ENCODE measurements around the gene ASB16.

ASB16 gene

GRCh38 chr17:44221084-44221861 is 50.8 kb downstream of the ASB16 start:
- H3K4me3 ChIP-seq (replicated peaks; ENCODE audit: low read depth, low read length), result peak overlapping the region; percentile 79
- no peak for DNase-seq (ENCODE audit: extremely low read depth, low read depth)
- no peak for TF ChIP-seq CTCF (IDR thresholded peaks at IDR 0.05; ENCODE audit: low read depth, low read length, missing control alignments)

DNA sequence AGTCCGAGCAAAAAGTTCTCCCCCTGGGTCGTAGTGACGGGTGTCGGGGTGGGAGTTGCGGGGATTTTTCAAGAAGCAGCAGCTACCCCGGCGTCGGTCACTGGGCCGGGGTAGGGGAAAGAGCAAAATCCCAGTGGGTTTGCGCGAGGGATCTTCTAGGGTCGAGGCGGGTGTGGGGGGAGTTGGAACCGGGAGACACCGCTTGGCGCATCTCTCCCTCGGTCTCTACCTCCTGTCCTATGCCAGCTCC is 51.3 kb downstream of the ASB16 start:
- no peak for TF ChIP-seq CTCF (IDR thresholded peaks at IDR 0.05; ENCODE audit: low read depth, low read length, missing control alignments)

DNA sequence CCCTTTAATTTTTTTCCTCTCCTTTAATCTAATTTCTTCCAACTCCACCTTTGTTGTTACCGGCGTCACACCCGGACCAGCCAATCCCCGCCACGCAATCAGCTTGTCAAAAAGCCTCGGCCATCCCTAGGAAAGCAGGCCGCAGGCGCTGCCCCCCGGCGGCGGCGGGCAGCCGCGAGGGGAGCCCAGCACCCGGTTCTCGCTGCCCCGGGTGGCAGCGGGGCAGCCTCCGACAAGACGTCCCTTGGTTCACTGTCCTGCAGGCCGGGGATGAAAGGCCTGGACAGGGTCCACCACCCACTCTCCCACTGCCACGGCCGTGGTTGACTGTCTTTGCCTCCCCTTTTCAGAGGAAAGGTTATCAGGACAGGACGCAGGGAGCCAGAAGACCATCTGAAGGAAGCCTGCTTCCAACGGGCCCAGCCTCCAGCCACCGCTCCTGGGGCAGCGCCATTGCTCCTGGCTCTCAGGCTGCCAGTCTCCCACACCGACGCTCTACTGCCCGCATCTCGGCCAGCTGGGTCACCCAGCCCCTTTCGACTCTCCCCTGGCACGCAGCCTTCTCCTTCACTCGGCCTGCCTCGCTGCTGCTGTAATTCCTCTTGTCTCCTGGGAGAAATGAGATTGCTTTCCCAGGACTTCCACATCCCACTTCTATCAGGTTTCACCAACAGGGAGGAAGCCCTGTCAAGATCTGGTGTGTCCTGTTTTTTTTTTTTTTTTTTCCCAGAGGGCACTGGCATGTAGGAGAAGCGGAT is 51.8 kb downstream of the ASB16 start:
- H3K4me3 ChIP-seq (replicated peaks; ENCODE audit: low read depth, low read length), result peak overlapping the region; percentile 79
- DNase-seq (ENCODE audit: extremely low read depth, low read depth), result no peak
- TF ChIP-seq CTCF (IDR thresholded peaks at IDR 0.05; ENCODE audit: low read depth, low read length, missing control alignments), result peak; percentile 26

More for the DNA sequence above, 51.3 kb downstream of the ASB16 start:
- H3K4me3 ChIP-seq (replicated peaks; ENCODE audit: low read depth, low read length), result peak overlapping the region; percentile 79
- DNase-seq (ENCODE audit: extremely low read depth, low read depth), result no peak

DNA sequence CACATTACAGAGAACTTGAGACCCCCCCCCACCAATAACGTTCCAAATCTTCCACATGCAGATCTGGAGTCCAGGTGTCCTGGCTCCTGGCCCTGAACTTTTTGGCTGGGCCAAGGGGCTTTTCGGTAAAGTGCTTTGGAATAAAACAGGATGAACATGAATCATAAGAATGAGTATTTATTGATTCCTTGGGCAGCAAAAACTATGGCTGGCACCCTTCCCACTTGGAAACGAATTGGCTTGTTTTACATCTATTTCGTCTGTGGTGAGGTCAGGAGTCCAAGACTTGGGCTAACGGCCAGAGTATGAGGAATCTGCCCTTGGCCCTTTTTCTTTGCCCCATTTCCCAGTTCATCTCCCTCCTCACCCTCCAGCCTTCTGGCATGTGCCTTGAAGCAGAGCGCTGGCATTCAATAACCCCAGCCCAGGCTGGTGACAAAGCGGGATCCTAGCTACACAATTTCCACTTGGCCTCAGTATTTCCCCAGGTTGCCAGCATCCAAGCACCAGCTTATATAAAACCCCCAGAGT is 53.1 kb downstream of the ASB16 start:
- H3K4me3 ChIP-seq (replicated peaks; ENCODE audit: low read depth, low read length), result no peak overlapping the region
- no peak for DNase-seq (ENCODE audit: extremely low read depth, low read depth)
- no peak for TF ChIP-seq CTCF (IDR thresholded peaks at IDR 0.05; ENCODE audit: low read depth, low read length, missing control alignments)

Measured in HFF-Myc (cell line).